ENCODE data around the gene KCMF1.

DNA sequence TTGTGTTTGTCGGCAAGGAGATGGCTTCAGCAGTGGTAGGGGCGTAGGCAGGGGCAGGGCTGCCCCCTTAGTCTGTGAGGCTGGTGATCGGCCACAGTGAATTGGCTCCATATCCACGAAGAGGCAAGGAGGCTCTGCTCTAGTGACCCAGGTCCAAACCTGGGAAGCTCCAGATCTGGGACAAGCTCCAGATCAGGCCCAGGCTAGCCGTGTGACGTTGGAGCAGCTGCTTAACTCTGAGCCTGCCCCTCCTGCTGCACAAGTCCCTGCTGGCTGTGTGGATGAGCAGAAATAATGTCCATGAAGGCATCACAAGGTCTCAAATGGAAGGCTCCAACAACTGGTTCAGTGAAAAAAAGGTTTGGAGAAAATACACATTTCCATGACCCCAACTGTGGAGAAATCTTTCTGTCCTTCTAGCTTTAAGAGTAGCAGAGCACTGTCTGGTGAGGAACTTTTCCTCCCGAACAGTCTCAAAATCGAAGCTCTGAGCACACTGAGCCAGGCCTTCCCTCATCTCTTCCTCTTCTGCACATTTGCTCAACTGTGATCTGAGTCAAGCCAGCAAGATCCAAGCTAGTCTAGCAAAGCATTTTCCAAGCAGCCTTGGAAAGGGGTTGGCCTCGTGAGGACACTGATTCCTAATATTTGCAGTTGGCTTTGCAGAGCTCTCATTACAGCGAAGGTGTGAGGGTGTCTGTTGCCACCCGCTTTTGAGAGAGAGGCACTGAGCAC is 95.2 kb downstream of the KCMF1 start:
- TF ChIP-seq, protein P1, sequence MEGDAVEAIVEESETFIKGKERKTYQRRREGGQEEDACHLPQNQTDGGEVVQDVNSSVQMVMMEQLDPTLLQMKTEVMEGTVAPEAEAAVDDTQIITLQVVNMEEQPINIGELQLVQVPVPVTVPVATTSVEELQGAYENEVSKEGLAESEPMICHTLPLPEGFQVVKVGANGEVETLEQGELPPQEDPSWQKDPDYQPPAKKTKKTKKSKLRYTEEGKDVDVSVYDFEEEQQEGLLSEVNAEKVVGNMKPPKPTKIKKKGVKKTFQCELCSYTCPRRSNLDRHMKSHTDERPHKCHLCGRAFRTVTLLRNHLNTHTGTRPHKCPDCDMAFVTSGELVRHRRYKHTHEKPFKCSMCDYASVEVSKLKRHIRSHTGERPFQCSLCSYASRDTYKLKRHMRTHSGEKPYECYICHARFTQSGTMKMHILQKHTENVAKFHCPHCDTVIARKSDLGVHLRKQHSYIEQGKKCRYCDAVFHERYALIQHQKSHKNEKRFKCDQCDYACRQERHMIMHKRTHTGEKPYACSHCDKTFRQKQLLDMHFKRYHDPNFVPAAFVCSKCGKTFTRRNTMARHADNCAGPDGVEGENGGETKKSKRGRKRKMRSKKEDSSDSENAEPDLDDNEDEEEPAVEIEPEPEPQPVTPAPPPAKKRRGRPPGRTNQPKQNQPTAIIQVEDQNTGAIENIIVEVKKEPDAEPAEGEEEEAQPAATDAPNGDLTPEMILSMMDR (IDR thresholded peaks at IDR 0.05; ENCODE audit: low read depth, low read length, missing input control), result no peak
- TF ChIP-seq GABPA (IDR thresholded peaks at IDR 0.05 in 1 of 2, conservative IDR thresholded peaks at IDR 0.05 in 1 of 2) (no peak), TAF1 (conservative IDR thresholded peaks at IDR 0.05) (no peak), NR2F2 (IDR thresholded peaks at IDR 0.05) (no peak), YY1 (IDR thresholded peaks at IDR 0.05) (no peak)
- TF ChIP-seq, protein P2, sequence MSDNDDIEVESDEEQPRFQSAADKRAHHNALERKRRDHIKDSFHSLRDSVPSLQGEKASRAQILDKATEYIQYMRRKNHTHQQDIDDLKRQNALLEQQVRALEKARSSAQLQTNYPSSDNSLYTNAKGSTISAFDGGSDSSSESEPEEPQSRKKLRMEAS (IDR thresholded peaks at IDR 0.05), result no peak
- TF ChIP-seq, protein P3, sequence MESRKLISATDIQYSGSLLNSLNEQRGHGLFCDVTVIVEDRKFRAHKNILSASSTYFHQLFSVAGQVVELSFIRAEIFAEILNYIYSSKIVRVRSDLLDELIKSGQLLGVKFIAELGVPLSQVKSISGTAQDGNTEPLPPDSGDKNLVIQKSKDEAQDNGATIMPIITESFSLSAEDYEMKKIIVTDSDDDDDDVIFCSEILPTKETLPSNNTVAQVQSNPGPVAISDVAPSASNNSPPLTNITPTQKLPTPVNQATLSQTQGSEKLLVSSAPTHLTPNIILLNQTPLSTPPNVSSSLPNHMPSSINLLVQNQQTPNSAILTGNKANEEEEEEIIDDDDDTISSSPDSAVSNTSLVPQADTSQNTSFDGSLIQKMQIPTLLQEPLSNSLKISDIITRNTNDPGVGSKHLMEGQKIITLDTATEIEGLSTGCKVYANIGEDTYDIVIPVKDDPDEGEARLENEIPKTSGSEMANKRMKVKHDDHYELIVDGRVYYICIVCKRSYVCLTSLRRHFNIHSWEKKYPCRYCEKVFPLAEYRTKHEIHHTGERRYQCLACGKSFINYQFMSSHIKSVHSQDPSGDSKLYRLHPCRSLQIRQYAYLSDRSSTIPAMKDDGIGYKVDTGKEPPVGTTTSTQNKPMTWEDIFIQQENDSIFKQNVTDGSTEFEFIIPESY (IDR thresholded peaks at IDR 0.05), result no peak
